ENCODE measurements around the gene PLXNB2. TPM values are rescaled to one million over a fixed set of nuclear protein-coding genes. Genes with fewer than 3 reads are reported as not detected.
A peak's percentile ranks its signal among the peaks of the same experiment; 100 is the strongest.

The PLXNB2 gene
- total RNA-seq, 4 donors from 2014 or later = 115 to 218 (median 154) TPM

DNA sequence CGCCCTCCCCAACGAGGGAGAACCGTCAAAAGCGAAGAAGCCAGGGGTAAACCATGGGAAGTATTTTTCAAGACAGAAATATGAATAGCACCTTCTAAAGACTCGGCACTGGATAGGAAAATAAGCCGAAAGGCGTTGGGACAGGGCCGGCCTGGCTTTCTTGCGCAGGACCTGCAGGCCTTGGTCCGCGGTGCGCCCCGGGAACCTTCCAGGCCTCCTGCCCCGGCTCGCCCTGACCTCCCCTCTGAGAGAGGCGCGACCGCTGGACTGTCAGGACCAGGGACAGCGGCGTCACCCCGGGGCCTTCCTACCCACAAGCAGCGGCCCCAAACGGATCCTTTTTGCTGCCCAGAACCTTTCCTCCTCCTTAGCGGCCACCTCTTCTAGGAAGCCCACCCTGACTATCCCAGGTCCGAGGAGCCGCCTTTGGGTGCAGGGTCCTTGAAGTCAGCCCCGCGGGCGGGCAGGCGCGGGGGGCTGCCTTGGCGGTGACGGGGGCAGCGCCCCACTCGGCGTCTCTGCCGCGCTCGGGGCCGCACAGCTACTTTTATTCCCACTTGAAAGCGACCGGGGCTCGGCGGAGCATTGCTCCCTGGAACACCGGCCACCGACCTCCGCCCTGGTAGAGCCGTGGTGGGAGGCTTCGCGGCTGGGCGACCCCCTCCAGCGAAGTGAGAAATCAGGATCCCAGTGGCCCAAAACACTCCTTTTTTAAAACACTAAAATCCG lies 36.6 kb downstream of the PLXNB2 start:
- H3K36me3 ChIP-seq = peaks cover 9 to 11% (median 11%) of the 10 kb centered on the region in 4 donors
- no peak for DNase-seq (ENCODE audit: extremely low spot score)
- peaks cover 61 to 82% (median 71%) of the 10 kb centered on the region in 4 donors for H3K4me1 ChIP-seq
- no peaks in the 10 kb centered on the region for H3K9me3 ChIP-seq
- WGBS = 5% methylated on average over 13 of the region's 53 CpGs
- peak overlapping the region; percentile 61 to 85 (median 72) for H3K27ac ChIP-seq (replicated peaks in 1 of 4)
- peaks cover 0 to 10% (median 0%) of the 10 kb centered on the region in 4 donors for H3K27me3 ChIP-seq
- TF ChIP-seq POLR2A (IDR thresholded peaks at IDR 0.05; ENCODE audit: low read depth) (no peak), EP300 (IDR thresholded peaks at IDR 0.05) (no peak), POLR2AphosphoS5 (IDR thresholded peaks at IDR 0.05) (no peak)
- TF ChIP-seq, protein P1, sequence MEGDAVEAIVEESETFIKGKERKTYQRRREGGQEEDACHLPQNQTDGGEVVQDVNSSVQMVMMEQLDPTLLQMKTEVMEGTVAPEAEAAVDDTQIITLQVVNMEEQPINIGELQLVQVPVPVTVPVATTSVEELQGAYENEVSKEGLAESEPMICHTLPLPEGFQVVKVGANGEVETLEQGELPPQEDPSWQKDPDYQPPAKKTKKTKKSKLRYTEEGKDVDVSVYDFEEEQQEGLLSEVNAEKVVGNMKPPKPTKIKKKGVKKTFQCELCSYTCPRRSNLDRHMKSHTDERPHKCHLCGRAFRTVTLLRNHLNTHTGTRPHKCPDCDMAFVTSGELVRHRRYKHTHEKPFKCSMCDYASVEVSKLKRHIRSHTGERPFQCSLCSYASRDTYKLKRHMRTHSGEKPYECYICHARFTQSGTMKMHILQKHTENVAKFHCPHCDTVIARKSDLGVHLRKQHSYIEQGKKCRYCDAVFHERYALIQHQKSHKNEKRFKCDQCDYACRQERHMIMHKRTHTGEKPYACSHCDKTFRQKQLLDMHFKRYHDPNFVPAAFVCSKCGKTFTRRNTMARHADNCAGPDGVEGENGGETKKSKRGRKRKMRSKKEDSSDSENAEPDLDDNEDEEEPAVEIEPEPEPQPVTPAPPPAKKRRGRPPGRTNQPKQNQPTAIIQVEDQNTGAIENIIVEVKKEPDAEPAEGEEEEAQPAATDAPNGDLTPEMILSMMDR (IDR thresholded peaks at IDR 0.05) = no peak
- intact Hi-C loops (cut with DNase I) = no loop called here
- H3K4me3 ChIP-seq = peak overlapping the region; percentile 58 to 69 (median 60)

DNA sequence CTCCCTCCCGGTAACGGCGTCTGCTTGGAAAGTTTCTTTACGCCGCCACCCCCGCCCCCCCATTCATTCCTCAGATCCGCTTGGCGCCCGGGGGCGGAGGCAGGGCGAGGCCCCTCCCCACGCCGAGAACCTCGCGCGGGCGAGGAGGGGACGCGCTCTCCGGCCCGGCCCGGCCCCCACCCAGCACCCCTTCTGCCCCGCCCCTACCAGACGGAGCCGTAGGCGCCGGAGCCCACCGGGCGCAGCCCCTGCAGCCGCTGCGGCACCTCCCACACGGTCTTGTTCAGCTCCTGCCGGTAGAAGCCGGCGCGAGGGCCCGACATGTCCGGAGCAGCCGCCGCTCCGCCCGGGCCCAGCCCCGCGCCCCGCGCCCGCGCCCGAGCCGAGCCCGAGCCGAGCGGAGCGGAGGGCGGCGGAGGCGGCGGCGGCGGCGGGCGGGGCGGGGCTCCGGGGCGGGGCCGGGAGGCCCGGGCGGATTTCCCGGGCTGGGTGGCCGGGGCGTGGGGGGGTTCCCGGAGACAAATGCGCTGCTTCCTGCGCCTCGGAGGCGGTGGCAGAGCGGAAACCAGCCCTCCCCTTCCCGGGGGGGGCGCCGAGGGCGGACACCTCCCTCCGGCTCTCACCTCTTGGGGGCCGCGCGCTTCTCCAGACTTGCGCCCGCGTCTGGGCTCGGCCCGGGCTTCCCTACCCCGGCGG lies 37.3 kb downstream of the PLXNB2 start, which contains the start of gene MAPK11:
TSS of gene MAPK11 (minus strand) at position 411 of the 696 bp plus-strand sequence. CDS start at position 323, 88 bp downstream.
- intact Hi-C loops (cut with DNase I) = no loop called here
- Histone ChIP-seq H3K36me3 (peaks cover 3 to 4% (median 4%) of the 10 kb centered on the region in 4 donors), H3K4me1 (peaks cover 61 to 74% (median 68%) of the 10 kb centered on the region in 4 donors), H3K9me3 (no peaks in the 10 kb centered on the region), H3K27me3 (peaks cover 0 to 10% (median 0%) of the 10 kb centered on the region in 4 donors), H3K4me3 (peak within 1 kb of the TSS; percentile 58 to 69 (median 60)), H3K27ac (replicated peaks in 1 of 4) (peak within 1 kb of the TSS; percentile 65 to 85 (median 72))
- no peak for DNase-seq (ENCODE audit: extremely low spot score)
- TF ChIP-seq POLR2AphosphoS5 (IDR thresholded peaks at IDR 0.05) (no peak), EP300 (IDR thresholded peaks at IDR 0.05) (no peak), POLR2A (IDR thresholded peaks at IDR 0.05; ENCODE audit: low read depth) (no peak)
- TF ChIP-seq, protein P1 (IDR thresholded peaks at IDR 0.05) = no peak
- WGBS = 0% methylated on average over 1 of the region's 92 CpGs

DNA sequence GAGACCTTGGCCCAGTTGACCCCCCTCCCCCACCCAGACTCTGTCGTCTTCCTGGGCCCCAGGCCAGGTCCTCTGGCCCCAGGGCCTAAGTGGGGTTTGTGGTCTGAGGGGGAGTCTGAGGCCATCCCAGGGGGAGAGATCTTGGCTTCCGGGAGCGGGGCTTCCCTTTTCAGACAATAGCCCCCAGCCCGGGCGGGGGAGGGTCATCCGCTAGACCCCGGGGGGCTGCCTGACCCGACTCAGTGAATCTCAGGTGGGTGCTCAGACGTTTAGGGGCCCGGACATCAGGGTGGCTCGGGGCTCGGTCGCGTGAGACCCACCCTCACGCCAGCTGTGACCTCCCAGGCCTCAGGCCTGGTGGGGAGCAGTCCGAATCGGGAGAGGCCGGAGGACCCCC lies 37.9 kb downstream of the PLXNB2 start:
- DNase-seq (ENCODE audit: extremely low spot score) = no peak
- Histone ChIP-seq H3K36me3 (no peaks in the 10 kb centered on the region), H3K27me3 (peaks cover 0 to 10% (median 0%) of the 10 kb centered on the region in 4 donors), H3K4me3 (peak overlapping the region; percentile 58 to 69 (median 60)), H3K4me1 (peaks cover 61 to 70% (median 66%) of the 10 kb centered on the region in 4 donors), H3K27ac (replicated peaks in 1 of 4) (peak overlapping the region; percentile 65 to 85 (median 72)), H3K9me3 (no peaks in the 10 kb centered on the region)
- TF ChIP-seq, protein P1 (IDR thresholded peaks at IDR 0.05) = no peak
- WGBS = 0% methylated on average over 2 of the region's 18 CpGs
- intact Hi-C loops (cut with DNase I) = no loop called here

GRCh38 chr22:50268655-50269113 lies 38.8 kb downstream of the PLXNB2 start:
- DNase-seq (ENCODE audit: extremely low spot score) = no peak
- no peaks in the 10 kb centered on the region for H3K36me3 ChIP-seq
- TF ChIP-seq POLR2AphosphoS5 (IDR thresholded peaks at IDR 0.05) (no peak), POLR2A (IDR thresholded peaks at IDR 0.05; ENCODE audit: low read depth) (no peak), EP300 (IDR thresholded peaks at IDR 0.05) (no peak)
- TF ChIP-seq, protein P1 (IDR thresholded peaks at IDR 0.05) = no peak
- 59% methylated on average over 9 of the region's 9 CpGs for WGBS
- H3K27me3 ChIP-seq = peaks cover 0 to 10% (median 0%) of the 10 kb centered on the region in 4 donors
- intact Hi-C loops (cut with DNase I) = no loop called here
- no peak overlapping the region for H3K4me3 ChIP-seq
- peak overlapping the region; percentile 51 to 85 (median 64) for H3K27ac ChIP-seq (replicated peaks in 1 of 4)
- H3K4me1 ChIP-seq = peaks cover 54 to 64% (median 62%) of the 10 kb centered on the region in 4 donors
- H3K9me3 ChIP-seq = no peaks in the 10 kb centered on the region
